HG02588 (cell line): ENCODE results near the gene CLPTM1.
"Not testable (repeated sequence)": the region's sequence is repeated elsewhere in the genome, so short reads cannot be mapped to it uniquely, and the experiment has no call there.

Source experiments
- ATAC-seq: cut with Tn5 transposase; IDR thresholded peaks from one replicate; pipeline ENCODE4 v1.9.1; 2021; ENCODE audit warnings: mild to moderate bottlenecking, moderate library complexity; ENCODE audit not compliant: unreplicated experiment

The CLPTM1 gene, protein sequence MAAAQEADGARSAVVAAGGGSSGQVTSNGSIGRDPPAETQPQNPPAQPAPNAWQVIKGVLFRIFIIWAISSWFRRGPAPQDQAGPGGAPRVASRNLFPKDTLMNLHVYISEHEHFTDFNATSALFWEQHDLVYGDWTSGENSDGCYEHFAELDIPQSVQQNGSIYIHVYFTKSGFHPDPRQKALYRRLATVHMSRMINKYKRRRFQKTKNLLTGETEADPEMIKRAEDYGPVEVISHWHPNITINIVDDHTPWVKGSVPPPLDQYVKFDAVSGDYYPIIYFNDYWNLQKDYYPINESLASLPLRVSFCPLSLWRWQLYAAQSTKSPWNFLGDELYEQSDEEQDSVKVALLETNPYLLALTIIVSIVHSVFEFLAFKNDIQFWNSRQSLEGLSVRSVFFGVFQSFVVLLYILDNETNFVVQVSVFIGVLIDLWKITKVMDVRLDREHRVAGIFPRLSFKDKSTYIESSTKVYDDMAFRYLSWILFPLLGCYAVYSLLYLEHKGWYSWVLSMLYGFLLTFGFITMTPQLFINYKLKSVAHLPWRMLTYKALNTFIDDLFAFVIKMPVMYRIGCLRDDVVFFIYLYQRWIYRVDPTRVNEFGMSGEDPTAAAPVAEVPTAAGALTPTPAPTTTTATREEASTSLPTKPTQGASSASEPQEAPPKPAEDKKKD

DNA sequence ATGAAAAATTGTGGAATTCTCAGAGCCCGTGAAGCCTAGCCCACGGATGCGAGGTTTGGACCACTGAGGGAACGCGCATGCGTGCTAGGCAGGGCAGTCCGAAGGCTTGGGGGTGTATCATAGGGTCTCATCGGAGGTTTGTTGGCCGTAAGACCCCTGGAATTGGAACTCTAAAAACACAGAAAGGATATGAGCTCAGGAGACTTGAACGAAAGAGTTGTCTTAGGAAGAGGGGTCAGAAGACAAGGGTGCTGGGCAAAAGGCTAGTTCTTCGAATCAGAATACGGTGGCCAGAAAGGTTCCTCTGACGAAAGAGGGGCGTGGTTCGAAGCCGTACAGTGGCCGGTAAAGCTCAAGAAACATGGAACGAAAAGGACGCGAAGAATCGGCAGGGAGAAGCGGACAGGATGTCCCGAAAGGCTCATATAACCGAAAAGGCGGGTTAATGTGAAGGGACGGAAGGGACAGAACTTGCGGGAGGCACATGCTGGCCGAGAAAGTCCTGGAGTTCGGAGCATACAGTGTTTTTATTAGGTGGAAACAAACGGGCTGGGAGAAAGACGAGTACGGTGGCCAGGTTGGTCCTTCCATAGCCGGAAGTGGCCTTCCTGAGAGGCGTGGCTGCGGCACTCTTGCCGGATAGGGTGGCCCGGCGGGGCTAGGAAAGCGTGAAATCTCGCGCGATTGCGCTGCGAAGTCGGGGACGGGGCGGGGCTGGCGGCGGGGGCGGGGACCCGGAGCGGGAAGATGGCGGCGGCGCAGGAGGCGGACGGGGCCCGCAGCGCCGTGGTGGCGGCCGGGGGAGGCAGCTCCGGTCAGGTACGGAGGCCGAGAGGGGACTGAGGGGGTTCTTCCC, at the start of gene CLPTM1:
Gene CLPTM1 (plus strand): TSS at position 732 of the 856 bp plus-strand sequence. CDS start 16 bp downstream, at position 748.
- ATAC-seq: peak; percentile 78

DNA sequence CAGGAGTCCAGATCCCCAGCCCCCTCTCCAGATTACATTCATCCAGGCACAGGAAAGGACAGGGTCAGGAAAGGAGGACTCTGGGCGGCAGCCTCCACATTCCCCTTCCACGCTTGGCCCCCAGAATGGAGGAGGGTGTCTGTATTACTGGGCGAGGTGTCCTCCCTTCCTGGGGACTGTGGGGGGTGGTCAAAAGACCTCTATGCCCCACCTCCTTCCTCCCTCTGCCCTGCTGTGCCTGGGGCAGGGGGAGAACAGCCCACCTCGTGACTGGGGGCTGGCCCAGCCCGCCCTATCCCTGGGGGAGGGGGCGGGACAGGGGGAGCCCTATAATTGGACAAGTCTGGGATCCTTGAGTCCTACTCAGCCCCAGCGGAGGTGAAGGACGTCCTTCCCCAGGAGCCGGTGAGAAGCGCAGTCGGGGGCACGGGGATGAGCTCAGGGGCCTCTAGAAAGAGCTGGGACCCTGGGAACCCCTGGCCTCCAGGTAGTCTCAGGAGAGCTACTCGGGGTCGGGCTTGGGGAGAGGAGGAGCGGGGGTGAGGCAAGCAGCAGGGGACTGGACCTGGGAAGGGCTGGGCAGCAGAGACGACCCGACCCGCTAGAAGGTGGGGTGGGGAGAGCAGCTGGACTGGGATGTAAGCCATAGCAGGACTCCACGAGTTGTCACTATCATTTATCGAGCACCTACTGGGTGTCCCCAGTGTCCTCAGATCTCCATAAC, 49.6 kb upstream of the CLPTM1 start, which contains the start of gene APOE:
Gene APOE (plus strand): TSS at position 360 of the 724 bp plus-strand sequence. CDS start 829 bp downstream, outside the sequence.
- ATAC-seq: no peak

DNA sequence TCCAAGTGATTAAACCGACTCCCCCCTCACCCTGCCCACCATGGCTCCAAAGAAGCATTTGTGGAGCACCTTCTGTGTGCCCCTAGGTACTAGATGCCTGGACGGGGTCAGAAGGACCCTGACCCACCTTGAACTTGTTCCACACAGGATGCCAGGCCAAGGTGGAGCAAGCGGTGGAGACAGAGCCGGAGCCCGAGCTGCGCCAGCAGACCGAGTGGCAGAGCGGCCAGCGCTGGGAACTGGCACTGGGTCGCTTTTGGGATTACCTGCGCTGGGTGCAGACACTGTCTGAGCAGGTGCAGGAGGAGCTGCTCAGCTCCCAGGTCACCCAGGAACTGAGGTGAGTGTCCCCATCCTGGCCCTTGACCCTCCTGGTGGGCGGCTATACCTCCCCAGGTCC, 47.6 kb upstream of the CLPTM1 start:
- ATAC-seq: no peak

DNA sequence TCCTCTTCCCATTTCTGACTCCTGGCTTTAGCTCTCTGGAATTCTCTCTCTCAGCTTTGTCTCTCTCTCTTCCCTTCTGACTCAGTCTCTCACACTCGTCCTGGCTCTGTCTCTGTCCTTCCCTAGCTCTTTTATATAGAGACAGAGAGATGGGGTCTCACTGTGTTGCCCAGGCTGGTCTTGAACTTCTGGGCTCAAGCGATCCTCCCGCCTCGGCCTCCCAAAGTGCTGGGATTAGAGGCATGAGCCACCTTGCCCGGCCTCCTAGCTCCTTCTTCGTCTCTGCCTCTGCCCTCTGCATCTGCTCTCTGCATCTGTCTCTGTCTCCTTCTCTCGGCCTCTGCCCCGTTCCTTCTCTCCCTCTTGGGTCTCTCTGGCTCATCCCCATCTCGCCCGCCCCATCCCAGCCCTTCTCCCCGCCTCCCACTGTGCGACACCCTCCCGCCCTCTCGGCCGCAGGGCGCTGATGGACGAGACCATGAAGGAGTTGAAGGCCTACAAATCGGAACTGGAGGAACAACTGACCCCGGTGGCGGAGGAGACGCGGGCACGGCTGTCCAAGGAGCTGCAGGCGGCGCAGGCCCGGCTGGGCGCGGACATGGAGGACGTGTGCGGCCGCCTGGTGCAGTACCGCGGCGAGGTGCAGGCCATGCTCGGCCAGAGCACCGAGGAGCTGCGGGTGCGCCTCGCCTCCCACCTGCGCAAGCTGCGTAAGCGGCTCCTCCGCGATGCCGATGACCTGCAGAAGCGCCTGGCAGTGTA, 46.9 kb upstream of the CLPTM1 start:
- no peak for ATAC-seq

DNA sequence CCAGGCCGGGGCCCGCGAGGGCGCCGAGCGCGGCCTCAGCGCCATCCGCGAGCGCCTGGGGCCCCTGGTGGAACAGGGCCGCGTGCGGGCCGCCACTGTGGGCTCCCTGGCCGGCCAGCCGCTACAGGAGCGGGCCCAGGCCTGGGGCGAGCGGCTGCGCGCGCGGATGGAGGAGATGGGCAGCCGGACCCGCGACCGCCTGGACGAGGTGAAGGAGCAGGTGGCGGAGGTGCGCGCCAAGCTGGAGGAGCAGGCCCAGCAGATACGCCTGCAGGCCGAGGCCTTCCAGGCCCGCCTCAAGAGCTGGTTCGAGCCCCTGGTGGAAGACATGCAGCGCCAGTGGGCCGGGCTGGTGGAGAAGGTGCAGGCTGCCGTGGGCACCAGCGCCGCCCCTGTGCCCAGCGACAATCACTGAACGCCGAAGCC, 46.3 kb upstream of the CLPTM1 start:
- ATAC-seq: no peak

DNA sequence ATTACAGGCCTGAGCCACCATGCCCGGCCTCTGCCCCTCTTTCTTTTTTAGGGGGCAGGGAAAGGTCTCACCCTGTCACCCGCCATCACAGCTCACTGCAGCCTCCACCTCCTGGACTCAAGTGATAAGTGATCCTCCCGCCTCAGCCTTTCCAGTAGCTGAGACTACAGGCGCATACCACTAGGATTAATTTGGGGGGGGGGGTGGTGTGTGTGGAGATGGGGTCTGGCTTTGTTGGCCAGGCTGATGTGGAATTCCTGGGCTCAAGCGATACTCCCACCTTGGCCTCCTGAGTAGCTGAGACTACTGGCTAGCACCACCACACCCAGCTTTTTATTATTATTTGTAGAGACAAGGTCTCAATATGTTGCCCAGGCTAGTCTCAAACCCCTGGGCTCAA, 45.4 kb upstream of the CLPTM1 start:
- ATAC-seq: no peak

DNA sequence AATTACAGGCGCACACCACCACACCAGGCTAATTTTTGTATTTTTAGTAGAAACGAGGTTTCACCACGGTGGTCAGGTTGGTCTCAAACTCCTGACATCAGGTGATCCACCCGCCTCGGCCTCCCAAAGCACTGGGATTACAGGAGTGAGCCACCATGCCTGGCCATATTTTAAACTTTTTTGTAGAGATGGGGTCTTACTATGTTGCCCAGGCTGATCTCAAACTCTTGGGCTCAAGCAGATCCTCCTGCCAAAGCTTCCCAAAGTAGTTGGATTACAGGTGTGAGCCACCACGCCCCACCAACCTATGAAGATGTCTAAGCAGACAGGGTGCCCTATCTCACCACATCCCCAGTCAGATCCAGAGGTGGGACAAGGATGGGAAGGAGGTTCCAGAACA, 43.3 kb upstream of the CLPTM1 start:
- not testable (repeated sequence) for ATAC-seq

DNA sequence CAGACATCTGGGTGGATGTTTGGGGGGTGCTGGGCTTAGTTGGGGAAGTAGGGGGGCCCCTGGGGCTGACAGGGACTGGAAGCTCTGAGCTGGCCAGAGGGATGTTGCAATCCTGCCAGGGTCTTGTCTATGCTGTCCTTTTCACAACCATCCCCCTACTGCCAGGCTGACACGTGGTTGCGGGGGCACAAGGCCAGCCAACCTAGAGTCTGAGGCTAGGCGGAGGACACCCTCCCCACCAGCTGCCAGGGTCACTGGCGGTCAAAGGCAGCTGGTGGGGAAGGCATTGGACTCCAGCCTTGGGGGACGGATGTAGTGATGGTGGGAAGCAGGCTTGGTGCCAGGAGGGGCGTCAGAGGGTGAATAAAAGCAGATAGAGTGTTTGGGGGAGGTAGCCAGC, 42.3 kb upstream of the CLPTM1 start:
- no peak for ATAC-seq

DNA sequence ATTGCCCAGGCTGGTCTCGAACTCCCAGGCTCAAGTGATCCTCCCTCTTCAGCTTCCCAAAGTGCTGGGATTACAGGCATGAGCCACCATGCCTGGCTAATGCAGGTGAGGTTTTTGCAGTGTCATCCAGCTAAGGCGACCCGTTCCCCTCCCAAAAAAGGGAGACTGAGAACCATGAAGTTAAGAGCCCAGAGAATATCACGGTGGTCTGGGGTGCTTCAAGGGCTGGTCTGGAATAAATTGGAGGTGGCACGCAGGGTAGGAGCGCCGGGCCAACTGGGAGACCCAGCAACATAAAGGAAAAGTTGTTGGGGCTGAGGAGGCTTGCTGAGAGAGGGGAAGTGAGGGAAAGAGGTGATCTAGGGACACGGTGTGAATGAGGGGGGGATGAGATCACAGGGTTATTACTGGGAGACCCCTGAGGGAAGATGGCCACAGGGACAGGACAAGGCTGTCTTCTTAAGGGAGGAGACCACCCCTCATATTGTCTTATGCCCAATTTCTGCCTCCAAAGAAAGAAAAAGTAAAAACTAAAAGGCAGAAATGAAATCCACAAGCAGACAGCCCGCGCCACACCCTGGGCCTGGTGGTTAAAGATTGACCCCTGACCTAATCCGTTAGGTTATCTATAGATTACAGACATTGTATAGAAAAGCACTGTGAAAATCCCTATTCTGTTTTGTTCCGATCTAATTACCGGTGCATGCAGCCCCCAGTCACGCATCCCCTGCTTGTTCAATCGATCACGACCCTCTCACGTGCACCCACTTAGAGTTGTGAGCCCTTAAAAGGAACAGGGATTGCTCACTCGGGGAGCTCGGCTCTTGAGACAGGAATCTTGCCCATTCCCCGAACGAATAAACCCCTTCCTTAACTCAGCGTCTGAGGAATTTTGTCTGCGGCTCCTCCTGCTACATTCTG, 41.4 kb upstream of the CLPTM1 start:
- ATAC-seq: not testable (repeated sequence)

DNA sequence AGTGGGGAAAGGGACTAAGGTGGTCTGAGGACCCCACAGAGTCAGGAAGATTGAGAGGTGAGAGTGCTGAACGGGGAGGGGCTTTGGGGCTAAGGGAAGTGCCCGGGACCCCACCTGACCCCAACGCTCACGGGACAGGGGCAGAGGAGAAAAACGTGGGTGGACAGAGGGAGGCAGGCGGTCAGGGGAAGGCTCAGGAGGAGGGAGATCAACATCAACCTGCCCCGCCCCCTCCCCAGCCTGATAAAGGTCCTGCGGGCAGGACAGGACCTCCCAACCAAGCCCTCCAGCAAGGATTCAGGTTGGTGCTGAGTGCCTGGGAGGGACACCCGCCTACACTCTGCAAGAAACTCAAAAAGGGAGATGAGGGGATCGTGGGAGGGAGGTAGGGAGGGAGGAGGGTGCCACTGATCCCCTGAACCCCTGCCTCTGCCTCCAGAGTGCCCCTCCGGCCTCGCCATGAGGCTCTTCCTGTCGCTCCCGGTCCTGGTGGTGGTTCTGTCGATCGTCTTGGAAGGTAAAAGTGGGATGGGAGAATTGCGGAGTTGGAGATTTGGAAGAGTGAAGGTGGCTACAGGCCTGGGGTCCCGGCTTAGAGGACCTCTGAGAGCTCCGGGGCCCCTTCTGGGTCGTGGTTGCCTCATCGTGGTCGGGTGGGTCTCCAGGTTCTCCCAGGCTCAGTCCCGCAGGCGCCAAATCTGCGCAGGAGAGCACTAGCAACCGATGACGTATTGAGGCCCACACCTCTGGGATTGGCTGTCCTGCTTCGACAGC, 40.6 kb upstream of the CLPTM1 start, which contains the start of gene APOC1:
Gene APOC1 (plus strand): TSS at position 176 of the 774 bp plus-strand sequence. CDS start 284 bp downstream, at position 460.
- ATAC-seq: peak; percentile 88

DNA sequence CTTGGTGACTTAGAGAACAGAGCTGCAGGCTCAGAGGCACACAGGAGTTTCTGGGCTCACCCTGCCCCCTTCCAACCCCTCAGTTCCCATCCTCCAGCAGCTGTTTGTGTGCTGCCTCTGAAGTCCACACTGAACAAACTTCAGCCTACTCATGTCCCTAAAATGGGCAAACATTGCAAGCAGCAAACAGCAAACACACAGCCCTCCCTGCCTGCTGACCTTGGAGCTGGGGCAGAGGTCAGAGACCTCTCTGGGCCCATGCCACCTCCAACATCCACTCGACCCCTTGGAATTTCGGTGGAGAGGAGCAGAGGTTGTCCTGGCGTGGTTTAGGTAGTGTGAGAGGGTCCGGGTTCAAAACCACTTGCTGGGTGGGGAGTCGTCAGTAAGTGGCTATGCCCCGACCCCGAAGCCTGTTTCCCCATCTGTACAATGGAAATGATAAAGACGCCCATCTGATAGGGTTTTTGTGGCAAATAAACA, 30.9 kb upstream of the CLPTM1 start:
- no peak for ATAC-seq

DNA sequence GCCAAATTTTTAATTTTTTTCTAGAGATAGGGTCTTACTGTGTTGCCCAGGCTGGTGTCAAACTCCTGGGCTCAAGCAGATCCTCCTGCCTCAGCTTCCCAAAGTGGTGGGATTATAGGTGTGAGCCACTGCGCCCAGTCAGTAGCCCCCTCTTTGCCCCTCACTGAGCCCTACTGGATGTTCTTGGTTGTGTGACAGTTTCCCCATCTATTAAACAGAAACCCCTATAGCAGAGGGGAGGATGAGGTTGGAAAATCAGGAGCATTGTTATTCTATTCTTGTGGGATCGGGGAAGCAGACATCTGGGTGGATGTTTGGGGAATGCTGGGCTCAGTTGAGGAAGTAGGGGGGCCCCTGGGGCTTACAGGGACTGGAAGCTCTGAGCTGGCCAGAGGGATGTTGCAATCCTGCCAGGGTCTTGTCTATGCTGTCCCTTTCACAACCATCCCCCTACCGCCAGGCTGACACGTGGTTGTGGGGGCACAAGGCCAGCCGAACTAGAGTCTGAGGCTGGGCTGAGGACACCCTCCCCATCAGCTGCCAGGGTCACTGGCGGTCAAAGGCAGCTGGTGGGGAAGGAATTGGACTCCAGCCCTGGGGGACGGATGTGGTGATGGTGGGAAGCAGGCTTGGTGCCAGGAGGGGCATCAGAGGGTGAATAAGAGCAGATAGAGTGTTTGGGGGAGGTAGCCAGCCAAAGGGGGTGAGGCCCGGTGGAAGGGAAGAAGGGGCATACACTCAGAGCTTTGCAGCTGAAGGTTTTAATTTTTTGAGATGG, 29.9 kb upstream of the CLPTM1 start:
- ATAC-seq: no peak

DNA sequence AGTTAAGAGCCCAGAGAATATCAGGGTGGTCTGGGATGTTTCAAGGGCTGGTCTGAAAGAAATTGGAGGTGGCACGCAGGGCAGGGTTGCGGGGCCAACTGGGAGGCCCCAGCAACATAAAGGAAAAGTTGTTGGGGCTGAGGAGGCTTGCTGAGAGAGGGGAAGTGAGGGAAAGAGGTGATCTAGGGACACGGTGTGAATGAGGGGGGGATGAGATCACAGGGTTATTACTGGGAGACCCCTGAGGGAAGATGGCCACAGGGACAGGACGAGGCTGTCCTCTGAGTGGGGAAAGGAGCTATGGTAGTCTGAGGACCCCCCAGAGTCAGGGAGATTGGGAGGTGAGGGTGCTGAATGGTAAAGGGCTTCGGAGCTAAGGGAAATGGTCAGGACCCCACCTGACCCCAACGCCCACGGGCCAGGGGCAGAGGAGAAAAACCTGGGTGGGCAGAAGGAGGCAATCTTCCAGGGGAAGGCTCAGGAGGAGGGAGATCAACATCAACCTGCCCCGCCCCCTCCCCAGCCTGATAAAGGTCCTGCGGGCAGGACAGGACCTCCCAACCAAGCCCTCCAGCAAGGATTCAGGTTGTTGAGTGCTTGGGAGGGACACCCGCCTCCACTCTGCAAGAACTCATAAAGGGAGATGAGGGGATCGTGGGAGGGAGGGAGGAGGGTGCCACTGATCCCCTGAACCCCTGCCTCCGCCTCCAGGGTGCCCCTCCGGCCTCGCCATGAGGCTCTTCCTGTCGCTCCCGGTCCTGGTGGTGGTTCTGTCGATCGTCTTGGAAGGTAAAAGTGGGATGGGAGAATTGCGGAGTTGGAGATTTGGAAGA, 28.7 kb upstream of the CLPTM1 start:
- peak; percentile 8 for ATAC-seq

DNA sequence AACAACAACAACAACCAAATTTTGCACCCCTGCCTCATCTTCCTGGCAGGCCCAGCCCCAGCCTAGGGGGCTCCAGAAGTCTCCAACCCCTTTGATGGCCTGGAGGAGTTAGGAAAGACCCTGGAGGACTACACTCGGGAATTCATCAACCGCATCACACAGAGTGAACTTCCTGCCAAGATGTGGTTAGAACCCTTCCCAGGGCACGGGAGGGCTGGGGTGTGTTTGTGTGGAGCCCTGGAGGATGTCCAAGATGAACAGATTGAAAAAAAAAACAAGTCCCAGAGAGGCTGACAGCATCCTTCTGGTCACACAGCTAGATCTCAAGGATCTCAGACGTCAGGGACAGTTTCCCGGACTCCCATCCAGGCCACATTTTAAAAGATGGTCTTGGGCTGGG, 27.4 kb upstream of the CLPTM1 start:
- no peak for ATAC-seq

DNA sequence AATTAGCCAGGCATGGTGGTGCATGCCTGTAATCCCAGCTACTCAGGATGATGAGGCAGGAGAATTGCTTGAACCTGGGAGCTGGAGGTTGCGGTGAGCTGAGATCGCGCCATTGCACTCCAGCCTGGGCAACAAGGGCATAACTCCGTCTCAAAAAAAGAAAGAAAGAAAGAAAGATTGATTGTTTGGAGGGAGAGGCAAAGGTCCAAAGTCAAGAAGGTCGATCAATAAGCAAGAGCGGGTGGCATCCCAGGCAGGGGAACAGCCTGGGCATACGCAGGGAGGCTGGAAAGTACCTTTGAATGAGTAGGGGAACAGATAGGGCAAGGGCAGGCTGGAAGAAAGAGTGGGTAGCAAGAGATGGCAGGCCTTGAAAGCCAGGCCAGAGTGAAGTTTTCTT, 25.1 kb upstream of the CLPTM1 start:
- no peak for ATAC-seq

DNA sequence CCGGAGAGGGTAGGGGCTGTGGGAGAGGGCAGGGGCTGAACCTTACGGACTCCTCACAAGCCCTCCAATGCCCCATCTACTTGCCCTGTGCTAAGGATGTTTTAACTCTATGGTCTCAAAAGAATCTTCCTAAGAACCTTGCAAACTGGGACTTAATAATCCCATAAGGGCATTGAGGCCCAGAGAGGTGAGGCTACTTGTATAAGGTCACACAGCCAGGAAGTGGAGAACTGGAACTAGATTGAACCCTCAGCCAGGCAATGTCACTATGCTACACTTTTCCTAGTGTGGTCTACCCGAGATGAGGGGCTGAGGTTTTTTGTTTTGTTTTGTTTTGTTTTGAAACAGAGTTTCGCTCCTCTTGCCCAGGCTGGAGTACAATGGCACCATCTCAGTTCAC, 23.6 kb upstream of the CLPTM1 start:
- no peak for ATAC-seq
